ENCODE results near the gene RALY. TPM values are rescaled to one million over a fixed set of nuclear protein-coding genes. Genes with fewer than 3 reads are reported as not detected.
"Not testable (repeated sequence)": the region's sequence is repeated elsewhere in the genome, so short reads cannot be mapped to it uniquely, and the experiment has no call there.

The RALY gene
- total and polyA plus RNA-seq, 11 donors: 99.2 to 210 (median 106) TPM

DNA sequence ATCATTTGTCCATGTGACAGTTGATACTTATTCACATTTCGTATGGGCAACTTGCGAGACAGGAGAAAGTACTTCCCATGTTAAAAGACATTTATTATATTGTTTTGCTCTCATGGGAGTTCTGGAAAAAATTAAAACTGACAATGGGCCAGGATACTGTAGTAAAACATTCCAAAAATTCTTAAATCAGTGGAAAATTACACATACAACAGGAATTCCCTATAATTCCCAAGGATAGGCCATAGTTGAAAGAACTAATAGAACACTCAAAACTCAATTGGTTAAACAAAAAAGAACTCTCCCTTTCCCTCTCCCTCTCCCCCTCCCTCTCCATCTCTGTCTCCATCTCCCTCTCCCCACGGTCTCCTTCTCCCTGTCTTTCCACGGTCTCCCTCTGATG lies 137.8 kb downstream of the RALY start:
- 71 to 85% (median 78%) methylated on average over 4 of the region's 4 CpGs for WGBS, 4 donors
- Histone ChIP-seq H3K4me1 (peaks cover 0 to 4% (median 0%) of the 10 kb centered on the region in 12 donors), H3K36me3 (no peaks in the 10 kb centered on the region), H3K27me3 (no peaks in the 10 kb centered on the region), H3K9me3 (no peaks in the 10 kb centered on the region), H3K27ac (no peak overlapping the region), H3K4me3 (no peak overlapping the region)
- DNase-seq: no peak
- intact Hi-C loops (cut with DNase I): loop anchor here in 1 of 10 donors (5.0 kb wide), 1 partner anchor 269 kb away; no protein-coding TSS in a partner anchor
- ATAC-seq: no peak
- TF ChIP-seq CTCF (IDR thresholded peaks at IDR 0.05): no peak
- TF ChIP-seq POLR2A (IDR thresholded peaks at IDR 0.05): no peak

GRCh38 chr20:34132491-34132890 lies 138.8 kb downstream of the RALY start:
- intact Hi-C loops (cut with DNase I): loop anchor here in 1 of 10 donors (5.0 kb wide), 1 partner anchor 270 kb away; no protein-coding TSS in a partner anchor
- not testable (repeated sequence) for H3K9me3 ChIP-seq, H3K36me3 ChIP-seq, H3K27me3 ChIP-seq, ATAC-seq, H3K4me3 ChIP-seq, H3K27ac ChIP-seq, H3K4me1 ChIP-seq, DNase-seq
- 80 to 95% (median 93%) methylated on average over 1 to 26 of the region's 26 CpGs for whole genome bisulfite sequencing, 4 donors

DNA sequence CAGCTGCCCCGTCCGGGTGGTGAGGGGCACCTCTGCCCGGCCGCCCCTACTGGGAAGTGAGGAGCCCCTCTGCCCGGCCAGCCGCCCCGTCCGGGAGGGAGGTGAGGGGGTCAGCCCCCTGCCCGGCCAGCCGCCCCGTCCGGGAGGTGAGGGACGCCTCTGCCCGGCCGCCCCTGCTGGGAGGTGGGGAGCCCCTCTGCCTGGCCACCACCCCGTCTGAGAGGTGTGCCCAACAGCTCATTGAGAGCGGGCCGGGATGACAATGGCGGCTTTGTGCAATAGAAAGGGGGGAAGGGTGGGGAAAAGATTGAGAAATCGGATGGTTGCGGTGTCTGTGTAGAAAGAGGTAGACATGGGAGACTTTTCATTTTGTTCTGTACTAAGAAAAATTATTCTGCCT lies 139.2 kb downstream of the RALY start:
- H3K4me3 ChIP-seq: not testable (repeated sequence)

DNA sequence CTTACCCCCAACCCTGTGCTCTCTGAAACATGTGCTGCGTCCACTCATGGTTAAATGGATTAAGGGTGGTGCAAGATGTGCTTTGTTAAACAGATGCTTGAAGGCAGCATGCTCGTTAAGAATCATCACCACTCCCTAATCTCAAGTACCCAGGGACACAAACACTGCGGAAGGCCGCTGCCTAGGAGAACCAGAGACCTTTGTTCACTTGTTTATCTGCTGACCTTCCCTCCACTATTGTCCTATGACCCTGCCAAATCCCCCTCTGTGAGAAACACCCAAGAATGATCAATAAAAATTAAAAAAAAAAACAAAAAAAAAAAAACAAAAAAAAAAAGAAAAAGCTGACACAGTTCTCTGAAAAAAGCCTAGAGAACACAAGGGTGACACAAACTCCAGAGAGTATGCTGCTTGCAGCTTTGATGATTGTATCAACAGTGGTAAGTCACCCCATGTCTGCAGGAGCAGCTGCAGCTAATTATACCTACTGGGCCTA lies 139.7 kb downstream of the RALY start:
- H3K27ac ChIP-seq, ATAC-seq, H3K4me3 ChIP-seq, DNase-seq, H3K4me1 ChIP-seq, H3K27me3 ChIP-seq, H3K9me3 ChIP-seq, H3K36me3 ChIP-seq: not testable (repeated sequence)
- 58 to 85% (median 69%) methylated on average over 1 to 4 of the region's 4 CpGs for WGBS, 4 donors
- intact Hi-C loops (cut with DNase I): loop anchor here in 1 of 10 donors (5.0 kb wide), 1 partner anchor 271 kb away; no protein-coding TSS in a partner anchor

More for the DNA sequence above, 139.2 kb downstream of the RALY start:
- not testable (repeated sequence) for H3K36me3 ChIP-seq, DNase-seq, H3K9me3 ChIP-seq, H3K4me1 ChIP-seq, H3K27me3 ChIP-seq, ATAC-seq, H3K27ac ChIP-seq
- intact Hi-C loops (cut with DNase I): loop anchor here in 1 of 10 donors (5.0 kb wide), 1 partner anchor 271 kb away; no protein-coding TSS in a partner anchor
- WGBS, 4 donors: 75 to 95% (median 93%) methylated on average over 13 to 21 of the region's 21 CpGs

Small RNA genes within 50 kb of the gene (microRNA-seq; reads per million reads assigned to microRNA genes)
- 0 to 0.21 (median 0.06) reads per million in 4 donors for gene MIR4755

Other genes starting within 250 kb of the RALY start
- 100 to 1,000 TPM in 5 of 9 donors, 10 to 100 TPM in 4; 46.2 to 225 (median 106) TPM for gene CHMP4B, start 182.6 kb upstream of the RALY start, total RNA-seq
- gene CHMP4B, start 182.6 kb upstream of the RALY start, polyA plus RNA-seq: 100 to 1,000 TPM; 127 to 233 TPM
- 10 to 100 TPM; 35.5 to 53.8 (median 40.9) TPM for gene EIF2S2, start 118.3 kb downstream of the RALY start, total RNA-seq
- gene EIF2S2, start 118.3 kb downstream of the RALY start, polyA plus RNA-seq: 10 to 100 TPM; 25.8 to 81.7 TPM
- 10 to 100 TPM in 6 of 9 donors, 1 to 10 TPM in 3; 3.4 to 23.2 (median 10.4) TPM for gene ASIP, start 247.5 kb downstream of the RALY start, total RNA-seq
- 100 to 1,000 TPM in 1 of 2 donors, under 1 TPM in 1; 0.75 to 117 TPM for gene ASIP, start 247.5 kb downstream of the RALY start, polyA plus RNA-seq

Data from heart left ventricle (tissue), 16 donors.